HG02642 (cell line): Measurements from ENCODE around the gene ATP6V0E1.
A peak's percentile ranks its signal among the peaks of the same experiment; 100 is the strongest.

Source experiments
- ATAC-seq: cut with Tn5 transposase; IDR thresholded peaks from one replicate; pipeline ENCODE4 v1.9.1; 2021; ENCODE audit warnings: mild to moderate bottlenecking; ENCODE audit not compliant: unreplicated experiment, poor library complexity

ATP6V0E1 gene

DNA sequence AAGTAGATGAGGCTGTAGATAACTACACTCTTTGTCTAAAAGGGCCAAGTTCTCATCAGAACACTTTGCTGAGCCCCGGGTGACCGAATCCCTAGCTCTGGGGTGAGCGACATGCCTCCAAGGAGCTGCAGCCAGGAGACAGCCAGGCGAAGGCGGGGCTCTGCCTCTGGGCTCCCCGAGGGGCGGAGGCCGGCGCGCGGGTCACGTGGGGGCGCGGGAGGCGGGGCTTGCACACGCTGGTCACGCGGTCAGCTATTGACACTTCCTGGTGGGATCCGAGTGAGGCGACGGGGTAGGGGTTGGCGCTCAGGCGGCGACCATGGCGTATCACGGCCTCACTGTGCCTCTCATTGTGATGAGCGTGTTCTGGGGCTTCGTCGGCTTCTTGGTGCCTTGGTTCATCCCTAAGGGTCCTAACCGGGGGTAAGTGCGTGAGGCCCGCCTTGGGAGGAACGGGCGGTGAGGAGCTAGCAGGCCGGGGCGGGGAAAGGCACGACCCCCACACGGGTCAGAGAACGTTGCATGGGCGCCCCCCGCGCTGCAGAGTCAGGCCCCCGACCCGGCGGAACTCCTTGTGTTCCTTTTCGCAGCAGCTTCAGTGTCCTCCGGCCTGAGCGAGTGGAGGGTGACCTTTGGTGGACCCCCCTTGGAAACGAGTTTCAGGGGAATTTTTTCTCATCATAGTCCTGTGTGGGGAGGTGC lies at the start of gene ATP6V0E1:
Gene ATP6V0E1, plus strand, starts transcription at position 230 of the 702 bp plus-strand sequence. Its CDS starts 90 bp downstream, at position 320.
- peak; percentile 95 for ATAC-seq

DNA sequence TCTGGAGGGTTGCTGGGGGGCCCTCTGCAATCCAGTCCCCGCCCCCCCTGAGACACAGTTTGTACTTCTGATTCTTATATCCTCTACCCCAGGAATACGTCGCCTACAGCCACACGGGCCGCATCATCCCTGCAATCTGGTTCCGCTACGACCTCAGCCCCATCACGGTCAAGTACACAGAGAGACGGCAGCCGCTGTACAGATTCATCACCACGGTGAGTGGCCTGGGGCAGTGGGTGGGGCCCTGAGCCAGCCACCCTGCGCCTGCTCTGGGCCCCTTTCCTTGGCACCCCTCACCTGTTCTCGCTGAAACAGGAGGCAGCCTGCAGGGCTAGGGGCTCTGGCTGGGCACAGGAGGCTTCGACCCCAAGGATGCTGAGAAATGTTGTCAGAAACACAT lies 48.5 kb upstream of the ATP6V0E1 start:
- ATAC-seq: no peak

DNA sequence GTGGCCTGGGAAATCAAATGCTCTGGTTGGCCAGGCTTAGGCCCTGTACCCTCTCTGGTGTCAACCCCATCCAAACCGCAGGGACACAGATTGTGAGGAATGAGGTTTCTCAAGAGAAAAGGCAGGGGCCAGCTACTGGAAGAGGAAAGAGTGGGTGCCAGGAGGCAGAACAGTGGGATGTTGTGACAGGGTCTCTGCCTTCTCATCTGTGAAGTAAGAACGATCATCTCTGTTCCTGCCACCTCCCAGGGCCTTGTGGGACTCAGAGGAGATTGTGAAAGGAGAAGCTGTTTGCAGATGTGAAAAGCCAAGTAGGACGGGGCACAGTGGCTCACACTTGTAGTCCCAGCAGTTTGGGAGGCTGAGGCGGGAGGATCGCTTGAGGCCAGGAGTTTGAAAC lies 47.2 kb upstream of the ATP6V0E1 start:
- no peak for ATAC-seq

DNA sequence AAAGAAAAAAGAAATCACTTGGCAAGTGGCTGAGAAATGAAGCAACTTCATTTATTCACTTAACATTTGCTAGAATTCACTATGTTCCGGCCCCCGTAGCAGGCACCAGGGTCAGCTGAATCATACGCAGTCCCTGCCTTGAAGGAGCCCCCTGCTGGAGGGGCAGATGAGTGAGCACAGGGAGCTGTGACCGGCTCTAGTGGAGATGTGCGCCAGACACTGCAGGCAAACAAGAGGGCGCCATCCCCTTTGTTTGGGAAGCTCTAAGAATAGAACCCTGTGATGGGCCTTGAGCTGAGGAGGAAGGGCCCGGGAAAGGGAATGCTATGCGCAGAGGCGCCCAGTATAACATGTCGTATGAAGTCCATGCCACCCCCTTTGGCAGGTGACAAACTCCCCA lies 44.5 kb upstream of the ATP6V0E1 start:
- no peak for ATAC-seq

DNA sequence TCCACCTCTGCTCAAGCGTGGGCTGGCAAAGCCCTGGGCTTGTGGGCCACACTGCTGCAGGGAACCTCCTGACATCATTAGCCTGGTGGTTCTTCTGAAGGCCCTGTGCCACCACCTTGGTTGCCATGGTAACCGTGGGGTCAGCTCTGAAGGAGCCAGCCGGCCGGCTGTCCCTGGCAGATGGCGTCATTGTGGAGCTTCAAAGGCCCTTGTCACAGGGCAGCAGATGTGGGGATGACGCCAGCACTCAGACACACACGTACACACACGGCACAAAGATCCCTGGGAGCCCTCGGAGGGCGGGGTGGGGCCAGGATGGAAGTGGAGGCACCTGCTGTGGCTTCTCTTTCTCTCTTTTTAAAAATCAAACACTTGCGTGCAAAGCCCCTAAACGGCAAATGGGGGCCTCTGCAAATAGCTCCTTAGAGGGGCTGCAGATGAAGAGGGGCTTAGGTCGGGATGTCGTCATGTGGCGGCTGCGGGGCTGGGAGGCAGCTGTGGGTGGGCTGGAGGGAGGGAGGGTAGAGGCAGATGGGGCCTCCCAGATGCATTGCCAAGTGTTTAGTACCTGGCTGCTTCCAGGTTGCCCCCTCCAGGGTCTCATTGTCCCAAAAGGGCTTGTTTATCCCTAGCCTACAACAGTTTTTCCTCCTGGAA lies 43.8 kb upstream of the ATP6V0E1 start:
- no peak for ATAC-seq

DNA sequence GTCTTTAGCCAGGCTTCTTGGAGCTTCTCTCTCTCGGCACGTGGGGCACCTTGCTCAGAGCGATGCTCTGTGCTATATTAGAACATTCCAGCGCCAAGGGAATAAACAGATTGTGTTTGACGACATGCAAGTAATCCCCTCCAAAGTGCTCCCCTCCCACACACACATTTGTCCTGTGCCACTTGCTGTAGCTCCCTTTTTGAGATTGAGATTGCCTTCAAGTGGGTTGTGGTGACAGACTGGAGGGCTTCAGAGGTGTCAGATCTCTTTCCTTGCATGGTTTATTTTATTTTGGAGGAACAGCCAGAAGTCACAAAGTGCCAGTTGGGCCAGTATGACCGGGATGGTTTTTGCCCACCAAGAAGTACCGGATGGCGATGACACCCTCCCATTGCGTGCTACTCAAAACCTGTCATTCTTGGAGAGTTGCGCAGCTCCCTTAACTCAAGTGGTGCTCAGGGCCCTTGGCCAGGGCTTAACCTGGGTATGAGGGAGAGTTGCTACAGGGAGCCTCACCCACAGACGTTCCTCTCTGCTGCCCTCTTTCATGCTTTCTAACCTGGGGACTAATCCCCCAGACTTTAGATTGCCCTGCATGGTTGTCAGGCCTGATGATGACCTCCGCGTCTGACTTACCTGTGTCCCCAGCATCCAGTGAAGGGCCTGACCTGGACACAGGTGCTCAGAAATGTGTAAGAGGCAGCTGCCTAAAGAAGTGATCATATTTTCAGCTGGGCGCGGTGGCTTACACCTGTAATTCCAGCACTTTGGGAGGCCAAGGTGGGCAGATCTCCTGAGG lies 43.1 kb upstream of the ATP6V0E1 start:
- ATAC-seq: no peak

DNA sequence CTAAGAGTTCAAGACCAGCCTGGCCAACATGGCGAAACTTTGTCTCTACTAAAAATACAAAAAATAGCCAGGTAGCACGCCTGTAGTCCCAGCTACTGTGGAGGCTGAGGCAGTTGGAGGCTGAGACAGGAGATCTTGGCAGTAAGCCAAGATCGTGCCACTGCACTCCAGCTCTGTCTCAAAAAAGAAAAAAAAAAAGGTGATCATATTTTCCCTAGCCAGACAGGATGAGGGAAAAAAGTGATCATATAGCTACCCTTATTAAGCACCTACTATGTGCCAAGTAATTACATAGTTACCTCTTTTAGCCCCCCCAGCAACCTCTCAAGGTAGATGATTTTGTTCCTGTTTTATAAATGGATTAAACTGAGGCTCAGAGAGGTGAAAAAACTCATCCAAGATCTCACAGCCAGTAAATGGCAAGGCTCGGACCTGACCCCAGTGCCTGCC lies 42.5 kb upstream of the ATP6V0E1 start:
- ATAC-seq: no peak

DNA sequence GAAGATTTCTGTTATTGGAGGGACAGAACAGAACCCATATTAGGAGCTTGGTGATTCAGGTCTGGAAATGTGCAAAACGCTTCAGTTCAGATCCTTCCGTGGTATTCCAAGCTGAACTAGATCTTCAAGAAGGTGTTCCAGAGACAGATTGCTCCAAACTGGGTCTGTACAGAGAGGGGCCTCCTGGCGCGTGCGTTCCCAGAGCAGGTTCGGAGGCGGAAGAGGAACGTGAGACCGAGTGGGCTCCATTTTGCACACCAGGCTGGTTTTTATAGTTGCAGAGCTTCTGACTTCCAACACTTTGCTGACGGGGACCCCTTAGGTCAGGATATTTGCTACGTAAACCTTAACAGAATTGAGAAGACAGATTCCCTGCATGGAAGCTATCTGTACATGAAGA lies 41.0 kb upstream of the ATP6V0E1 start:
- ATAC-seq: no peak

DNA sequence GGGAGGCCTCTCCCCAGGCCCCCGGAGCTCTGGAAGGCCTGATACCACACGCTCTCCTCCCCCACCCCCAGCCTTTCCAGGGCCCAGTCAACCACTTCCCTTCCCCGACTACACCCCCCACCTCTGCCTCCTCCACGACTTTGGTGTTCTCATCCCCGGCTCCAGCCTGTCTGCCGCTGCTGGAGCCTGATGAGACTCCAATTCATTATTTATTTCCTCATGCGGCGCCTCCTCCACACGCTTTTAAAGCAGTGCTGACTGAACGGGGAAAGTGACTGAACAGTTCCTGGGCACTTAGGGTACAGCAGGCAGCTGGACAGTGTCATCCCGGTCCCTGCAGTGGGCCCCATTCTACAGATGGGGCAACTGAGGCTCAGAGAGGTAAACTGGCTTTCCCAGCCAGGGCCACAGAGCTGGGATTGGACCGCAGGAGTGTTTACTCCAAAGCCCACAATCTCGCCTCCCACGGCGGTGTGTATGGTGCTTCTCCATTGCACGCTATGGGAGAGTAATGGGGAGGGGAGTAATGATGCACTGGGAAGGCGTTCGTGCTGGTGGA lies 40.2 kb upstream of the ATP6V0E1 start:
- ATAC-seq: no peak

DNA sequence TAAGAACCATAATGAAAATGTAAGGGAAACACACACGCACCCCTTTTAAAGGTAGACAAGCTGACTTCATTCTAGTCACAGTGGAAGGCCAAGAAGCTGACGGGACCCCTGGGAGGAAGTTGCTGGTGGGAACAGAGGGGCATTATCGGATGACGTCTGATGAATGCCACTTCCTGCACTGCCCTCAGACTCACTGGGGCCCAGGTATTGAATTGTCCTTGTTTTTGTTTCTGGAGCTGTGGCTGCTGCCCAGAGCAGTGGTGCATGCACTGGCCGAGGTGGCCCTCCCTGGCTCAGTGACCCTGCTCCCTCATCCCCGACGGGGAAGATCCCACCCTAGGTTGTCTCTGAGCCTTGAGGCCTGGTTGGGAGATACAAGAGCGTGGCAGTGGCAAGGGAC lies 39.7 kb upstream of the ATP6V0E1 start:
- ATAC-seq: no peak

DNA sequence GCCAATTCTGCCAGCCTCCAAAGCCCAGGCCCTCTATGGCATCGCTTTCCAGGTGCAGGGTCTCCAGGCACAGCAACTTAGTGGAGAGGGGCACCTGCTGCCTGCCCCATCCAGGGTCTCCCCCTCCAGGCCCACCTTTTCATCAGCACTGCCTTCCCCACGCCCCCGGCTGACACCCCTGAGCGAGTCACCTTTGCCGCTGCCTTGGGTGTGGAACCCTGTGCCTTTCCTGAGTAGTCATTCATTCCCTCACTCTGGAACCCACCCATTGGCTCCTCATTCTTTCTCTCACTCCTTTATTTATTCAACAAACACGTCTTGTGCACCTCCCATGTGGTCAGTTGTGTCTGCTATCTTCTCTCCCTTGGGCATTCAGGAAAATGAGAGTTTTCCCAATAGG lies 38.8 kb upstream of the ATP6V0E1 start:
- no peak for ATAC-seq

DNA sequence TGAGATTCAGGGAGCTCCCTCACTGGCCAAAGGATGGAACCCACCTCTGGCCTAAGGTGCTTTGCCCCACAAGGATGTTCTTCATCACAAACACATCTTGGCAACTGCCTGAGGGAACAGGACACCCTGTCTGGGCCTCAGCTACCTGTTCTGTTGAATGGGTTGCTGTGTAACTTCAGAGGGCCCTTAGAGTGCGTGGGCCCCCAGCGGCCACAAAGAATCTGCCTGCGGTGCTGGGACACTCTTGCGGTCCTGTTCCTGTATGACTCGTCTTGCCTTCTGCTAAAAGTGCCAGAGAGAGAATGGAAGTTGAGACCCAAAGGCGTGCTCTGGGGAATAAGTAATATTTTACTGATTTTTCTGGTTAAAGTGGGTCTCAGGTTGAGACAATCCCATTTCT lies 38.4 kb upstream of the ATP6V0E1 start:
- ATAC-seq: no peak

DNA sequence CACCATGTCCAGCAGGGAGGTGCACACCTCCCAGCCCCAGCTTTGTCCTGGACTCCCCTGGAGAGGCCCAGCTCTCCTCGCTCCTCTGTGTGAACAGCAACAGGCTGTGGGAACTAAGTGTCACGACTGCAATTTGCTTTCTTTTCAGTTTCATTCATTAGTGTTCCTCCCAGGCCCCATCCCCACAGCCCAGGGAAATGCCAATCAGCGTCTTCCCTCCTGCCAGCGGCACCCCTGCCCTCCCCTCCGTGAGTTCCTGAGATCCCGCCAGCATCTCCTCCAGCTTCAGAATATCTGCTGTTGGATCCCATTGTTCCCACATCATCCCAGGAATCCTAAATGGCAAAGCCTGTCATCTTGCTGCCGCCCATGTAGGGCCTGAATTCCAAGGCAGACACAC lies 37.4 kb upstream of the ATP6V0E1 start:
- no peak for ATAC-seq

DNA sequence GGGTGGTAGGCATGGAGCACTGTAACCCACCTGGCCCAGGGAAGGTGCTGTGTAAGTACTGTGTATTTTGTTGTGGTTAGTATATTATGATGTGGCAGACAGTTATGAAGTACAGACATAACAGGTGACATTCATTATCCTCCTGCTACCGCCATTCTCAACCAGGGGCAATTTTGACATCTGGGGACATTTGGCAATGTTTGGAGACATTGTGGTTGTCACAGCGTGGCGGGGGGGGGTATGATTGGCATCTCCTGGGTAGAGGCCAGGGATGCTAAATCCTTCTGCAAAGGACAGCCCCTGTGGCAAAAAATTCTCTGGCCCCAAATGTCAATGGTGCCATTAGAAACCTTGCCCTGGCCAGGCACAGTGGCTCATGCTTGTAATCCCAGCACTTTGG lies 34.1 kb upstream of the ATP6V0E1 start:
- no peak for ATAC-seq

DNA sequence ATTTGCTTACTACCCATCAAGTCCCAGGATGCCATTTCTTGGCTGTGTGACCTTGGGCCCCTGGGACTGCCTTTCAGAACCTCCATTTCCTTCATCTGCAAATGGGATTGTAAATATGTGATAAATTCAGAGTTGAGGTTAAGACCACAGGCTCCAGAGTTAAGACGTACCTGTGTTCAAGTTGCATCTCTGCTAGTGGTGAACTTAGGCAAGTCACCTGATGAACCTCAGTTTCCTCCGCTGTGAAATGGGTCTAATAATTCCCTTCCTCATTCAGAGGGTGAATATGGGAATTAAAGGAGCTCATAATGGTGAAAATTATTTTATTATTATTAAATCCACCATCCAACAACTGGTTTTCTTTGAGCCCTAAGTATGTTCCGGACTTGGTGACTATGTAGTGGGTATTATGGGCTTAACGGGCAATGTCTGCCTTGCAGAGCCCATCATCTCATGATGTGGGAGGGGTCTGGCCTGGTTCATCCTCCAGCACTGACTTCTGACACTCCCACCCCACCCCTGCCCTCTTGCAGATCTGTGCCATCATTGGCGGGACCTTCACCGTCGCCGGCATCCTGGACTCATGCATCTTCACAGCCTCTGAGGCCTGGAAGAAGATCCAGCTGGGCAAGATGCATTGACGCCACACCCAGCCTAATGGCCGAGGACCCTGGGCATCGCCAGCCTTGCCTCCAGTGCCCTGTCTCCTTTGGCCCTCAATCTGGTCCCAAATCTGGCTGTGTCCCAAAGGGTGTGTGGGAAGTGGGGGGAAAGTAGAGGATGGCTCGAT lies 33.2 kb upstream of the ATP6V0E1 start:
- ATAC-seq: no peak

DNA sequence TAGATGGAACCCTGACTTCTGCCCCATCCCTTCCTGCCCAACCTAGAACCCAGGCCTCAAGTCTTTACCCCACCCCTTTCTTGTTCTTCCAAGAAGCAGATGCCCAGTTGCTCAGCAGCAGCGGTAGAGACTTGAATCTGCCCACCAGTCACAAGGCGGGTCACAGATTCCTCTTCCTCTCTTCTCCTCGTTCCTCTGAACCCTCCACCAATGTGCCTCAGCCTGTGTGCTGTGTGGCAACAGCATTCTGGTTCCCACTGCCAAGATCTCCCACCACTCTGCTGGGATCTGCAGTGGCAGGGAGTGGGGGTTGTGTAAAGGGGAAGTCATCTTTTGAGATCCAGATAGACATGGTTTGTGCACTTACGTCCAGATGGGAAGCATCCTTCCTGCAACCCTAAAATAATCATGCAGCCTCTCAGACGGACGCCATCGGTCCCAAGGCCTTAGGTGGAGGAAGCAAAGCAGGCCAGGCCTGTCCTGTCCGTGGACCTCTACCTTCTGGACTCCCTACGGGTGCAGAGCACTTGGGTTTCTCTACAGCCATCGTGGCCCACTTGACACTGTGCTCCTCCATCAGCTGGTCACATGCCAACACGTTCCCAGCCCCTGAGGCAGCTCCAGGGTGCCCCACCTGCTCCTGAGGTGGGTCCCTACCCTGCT lies 32.1 kb upstream of the ATP6V0E1 start:
- ATAC-seq: no peak

DNA sequence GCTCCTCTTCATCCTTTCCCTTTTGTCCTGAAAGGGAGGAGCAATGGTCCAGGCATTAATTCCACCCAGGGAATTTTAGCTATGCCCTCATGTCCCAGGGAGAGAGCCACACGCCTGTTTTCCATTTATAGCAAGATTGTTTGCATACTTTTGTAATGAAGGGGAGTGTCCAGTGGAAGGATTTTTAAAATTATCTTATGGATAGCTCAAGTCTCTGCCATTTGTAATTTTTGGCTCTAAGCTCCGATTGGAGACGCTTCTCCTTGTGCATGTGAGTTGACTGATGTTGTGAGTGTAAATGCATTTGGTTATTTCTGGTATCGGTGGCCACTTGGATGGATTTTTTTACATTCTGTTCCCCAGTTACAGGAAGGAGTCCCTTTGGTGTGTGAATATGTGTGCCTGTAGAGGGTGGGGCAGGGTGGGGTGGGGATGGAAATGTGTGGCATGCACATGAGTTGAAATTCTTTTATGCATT lies 31.5 kb upstream of the ATP6V0E1 start:
- ATAC-seq: no peak

DNA sequence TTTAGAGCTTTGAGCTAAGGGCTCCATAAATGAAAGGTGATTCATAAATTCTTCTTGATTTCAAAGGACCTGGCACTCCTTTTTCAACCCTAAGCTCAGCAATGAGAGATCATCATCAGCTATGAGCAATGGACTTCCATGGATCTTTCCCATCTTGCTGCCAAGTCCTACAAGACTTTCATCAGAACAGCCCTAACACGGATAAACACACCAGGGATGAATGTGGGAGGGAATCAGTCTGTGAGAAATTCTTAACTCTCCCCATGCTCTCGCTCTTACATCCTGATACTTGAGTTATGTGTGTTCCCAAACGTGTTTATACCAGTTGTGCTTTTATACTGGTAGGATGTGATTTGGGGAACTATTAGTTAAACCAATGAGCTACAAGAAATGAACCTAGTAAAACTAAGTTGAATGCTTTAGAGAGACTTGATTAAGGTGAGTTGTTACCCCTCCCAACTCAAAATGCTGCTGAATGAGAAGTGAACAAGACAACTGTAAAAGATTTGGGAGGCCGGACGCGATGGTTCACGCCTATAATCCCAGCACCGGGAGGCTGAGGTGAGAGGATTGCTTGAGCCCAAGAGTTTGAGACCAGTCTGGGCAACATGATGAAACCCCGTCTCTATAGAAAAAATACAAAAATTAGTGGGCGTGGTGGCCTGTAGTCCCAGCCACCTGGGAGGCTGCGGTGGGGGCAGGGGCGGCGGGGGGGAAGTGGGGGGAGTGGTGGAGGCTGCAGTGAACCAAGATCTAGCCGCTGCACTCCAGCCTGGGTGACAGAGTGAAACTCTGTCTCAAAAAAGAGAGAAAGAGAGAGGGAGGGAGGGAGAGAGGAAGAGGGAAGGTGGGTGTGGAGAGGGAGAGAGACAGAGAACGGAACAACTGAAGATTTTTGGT lies 29.5 kb upstream of the ATP6V0E1 start:
- ATAC-seq: no peak

DNA sequence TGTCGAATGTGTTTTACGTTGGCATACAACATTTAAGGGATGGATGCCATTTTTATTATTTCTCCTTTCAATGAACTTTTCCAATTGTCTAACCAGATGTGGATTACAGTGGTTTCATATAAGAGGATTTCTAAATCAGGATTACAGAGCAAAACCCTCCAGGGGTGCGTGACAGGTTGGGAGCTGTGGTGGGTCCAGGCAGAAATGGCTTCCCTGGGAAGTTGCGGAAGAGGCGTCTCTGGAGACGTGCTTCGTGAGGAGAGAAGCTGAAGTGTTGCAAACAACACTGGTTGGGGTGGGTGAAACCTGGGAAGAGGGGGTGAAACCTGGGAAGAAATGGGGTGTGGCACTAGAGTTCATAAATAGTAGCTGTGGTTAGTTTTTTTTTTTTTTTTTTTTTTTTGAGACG lies 28.8 kb upstream of the ATP6V0E1 start:
- ATAC-seq: no peak
